ENCODE measurements around the gene PLB1. TPM values are rescaled to one million over a fixed set of nuclear protein-coding genes. Genes with fewer than 3 reads are reported as not detected.

Gene PLB1
- polyA plus RNA-seq, 3 donors, result 20.2 to 35.8 (median 23.9) TPM

DNA sequence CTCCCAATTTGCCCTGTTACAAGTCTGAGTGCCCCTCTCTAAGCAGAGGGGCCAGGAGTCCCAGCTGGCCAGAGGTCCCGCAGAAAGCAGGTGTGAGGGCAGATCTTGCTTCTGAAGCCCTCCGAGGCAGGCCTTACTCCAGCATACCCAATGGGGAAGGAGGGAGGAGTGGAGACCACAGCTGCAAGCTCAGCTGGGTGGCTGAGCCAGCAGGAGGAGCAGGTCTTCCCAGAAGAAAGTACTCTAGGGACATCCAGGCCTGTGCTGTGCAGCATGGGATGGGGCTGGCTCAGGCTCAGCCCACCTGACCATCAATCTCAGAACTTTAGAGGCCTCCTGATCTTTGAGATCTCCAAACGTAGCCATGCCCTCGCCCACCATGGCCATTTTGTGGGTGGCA is 31.3 kb downstream of the PLB1 start:
- 100% methylated on average over 1 of the region's 4 CpGs for WGBS (ENCODE audit: insufficient coverage)
- Histone ChIP-seq H3K27me3 (ENCODE audit: control insufficient read depth in 2 of 2, insufficient read depth in 2 of 2, low read length in 2 of 2) (no peaks in the 10 kb centered on the region), H2AFZ (ENCODE audit: insufficient read depth, low read depth, low read length, poor library complexity, severe bottlenecking) (no peak overlapping the region), H3K9ac (ENCODE audit: insufficient read depth, low read length, poor library complexity, severe bottlenecking) (no peak overlapping the region), H3K9me3 (replicated peaks in 1 of 2; ENCODE audit: control insufficient read depth in 1 of 2, insufficient read depth in 1 of 2, low read length in 2 of 2) (no peaks in the 10 kb centered on the region), H3K27ac (ENCODE audit: low read depth in 1 of 2, low read length in 2 of 2) (no peak overlapping the region), H3K36me3 (replicated peaks in 1 of 2; ENCODE audit: control insufficient read depth in 1 of 2, insufficient read depth in 2 of 2, low read length in 2 of 2) (no peaks in the 10 kb centered on the region), H3K4me2 (replicated peaks; ENCODE audit: extremely low read depth, low read length, poor library complexity, severe bottlenecking) (no peak overlapping the region), H3K4me1 (ENCODE audit: control insufficient read depth in 1 of 2, insufficient read depth in 2 of 2, low read length in 2 of 2) (peaks cover 0 to 6% of the 10 kb centered on the region in 2 donors), H3K4me3 (replicated peaks in 1 of 3; ENCODE audit: low read depth in 2 of 3, low read length in 3 of 3) (no peak overlapping the region), H4K20me1 (ENCODE audit: insufficient read depth, low read length) (no peaks in the 10 kb centered on the region), H3K79me2 (ENCODE audit: insufficient read depth, low read length) (no peaks in the 10 kb centered on the region)
- H3K4me1 Mint-ChIP-seq, result peaks cover 8% of the 10 kb centered on the region
- no peak for TF ChIP-seq CTCF (IDR thresholded peaks at IDR 0.05)
- H3K9me3 Mint-ChIP-seq, result peaks cover 0 to 2% (median 0%) of the 10 kb centered on the region in 7 donors
- no peak for DNase-seq
- H3K4me3 Mint-ChIP-seq, result no peak overlapping the region
- H3K27me3 Mint-ChIP-seq (ENCODE audit: low read depth in 3 of 3), result peaks cover 0 to 5% (median 2%) of the 10 kb centered on the region in 3 donors
- H3K27ac Mint-ChIP-seq, result no peak overlapping the region
- intact Hi-C loops (cut with micrococcal nuclease), result no loop called here
- no peaks in the 10 kb centered on the region for H3K36me3 Mint-ChIP-seq

GRCh38 chr2:28528206-28528605 is 32.3 kb downstream of the PLB1 start:
- Histone ChIP-seq H3K27me3 (ENCODE audit: control insufficient read depth in 2 of 2, insufficient read depth in 2 of 2, low read length in 2 of 2) (no peaks in the 10 kb centered on the region), H3K27ac (ENCODE audit: low read depth in 1 of 2, low read length in 2 of 2) (no peak overlapping the region), H2AFZ (ENCODE audit: insufficient read depth, low read depth, low read length, poor library complexity, severe bottlenecking) (no peak overlapping the region), H3K36me3 (replicated peaks in 1 of 2; ENCODE audit: control insufficient read depth in 1 of 2, insufficient read depth in 2 of 2, low read length in 2 of 2) (no peaks in the 10 kb centered on the region), H3K4me1 (ENCODE audit: control insufficient read depth in 1 of 2, insufficient read depth in 2 of 2, low read length in 2 of 2) (peaks cover 0 to 6% of the 10 kb centered on the region in 2 donors), H3K9ac (ENCODE audit: insufficient read depth, low read length, poor library complexity, severe bottlenecking) (no peak overlapping the region), H3K79me2 (ENCODE audit: insufficient read depth, low read length) (no peaks in the 10 kb centered on the region), H3K9me3 (replicated peaks in 1 of 2; ENCODE audit: control insufficient read depth in 1 of 2, insufficient read depth in 1 of 2, low read length in 2 of 2) (no peaks in the 10 kb centered on the region), H4K20me1 (ENCODE audit: insufficient read depth, low read length) (no peaks in the 10 kb centered on the region), H3K4me3 (replicated peaks in 1 of 3; ENCODE audit: low read depth in 2 of 3, low read length in 3 of 3) (no peak overlapping the region), H3K4me2 (replicated peaks; ENCODE audit: extremely low read depth, low read length, poor library complexity, severe bottlenecking) (no peak overlapping the region)
- TF ChIP-seq CTCF (IDR thresholded peaks at IDR 0.05), result no peak
- Mint-ChIP-seq H3K27ac (no peak overlapping the region), H3K4me3 (no peak overlapping the region), H3K27me3 (ENCODE audit: low read depth in 3 of 3) (peaks cover 0 to 4% (median 4%) of the 10 kb centered on the region in 3 donors), H3K36me3 (no peaks in the 10 kb centered on the region), H3K4me1 (peaks cover 8% of the 10 kb centered on the region), H3K9me3 (peaks cover 0 to 2% (median 0%) of the 10 kb centered on the region in 7 donors)
- DNase-seq, result no peak
- intact Hi-C loops (cut with micrococcal nuclease), result no loop called here
- no CpG with 5 or more reads among the region's 4 CpGs for WGBS (ENCODE audit: insufficient coverage)
